HepG2 (cell line): ENCODE data around the gene ITGB7. TPM values are rescaled to one million over a fixed set of nuclear protein-coding genes. Genes with fewer than 3 reads are reported as not detected.
A peak's percentile ranks its signal among the peaks of the same experiment; 100 is the strongest.

Source experiments
- ATF1 ChIP-seq: IDR thresholded peaks from 2 replicates; pipeline ENCODE4 v1.6.1; 2016; ENCODE audit warnings: mild to moderate bottlenecking, control low read depth
- BCL6 ChIP-seq: IDR thresholded peaks from 2 replicates; pipeline ENCODE4 v1.6.1; 2016; ENCODE audit warnings: missing genetic modification reagents, missing compliant biosample characterization
- BCLAF1 ChIP-seq: fragments of 450-650 bp; IDR thresholded peaks from 2 replicates; pipeline ENCODE4 v1.6.1; 2017; ENCODE audit warnings: mild to moderate bottlenecking
- GATA4 ChIP-seq: sonication (generic); IDR thresholded peaks from 2 replicates; pipeline ENCODE4 v1.6.1; 2016; ENCODE audit warnings: antibody characterized with exemption, low read depth, borderline replicate concordance
- HNF4A ChIP-seq: sonication (generic); formaldehyde crosslinking; IDR thresholded peaks from 2 replicates; pipeline ENCODE4 v1.4.0; 2020; ENCODE audit warnings: missing genetic modification reagents
- IKZF1 ChIP-seq: fragments of 450-650 bp; IDR thresholded peaks from 2 replicates; pipeline ENCODE4 v1.7.1; 2016
- MAFF ChIP-seq: IDR thresholded peaks from 2 replicates; pipeline ENCODE4 v1.6.1; 2011; ENCODE audit warnings: low read depth, low read length, improper control_type of control experiment
- MYC ChIP-seq: sonication (generic); formaldehyde crosslinking; IDR thresholded peaks from 2 replicates; pipeline ENCODE4 v1.9.0; 2021; ENCODE audit warnings: missing genetic modification reagents, borderline replicate concordance
- PBX2 ChIP-seq: IDR thresholded peaks from 2 replicates; pipeline ENCODE4 v1.6.1; 2016; ENCODE audit warnings: control low read depth
- POLR2AphosphoS2 ChIP-seq: IDR thresholded peaks from 2 replicates; pipeline ENCODE4 v1.6.1; 2011; ENCODE audit warnings: low read depth, low read length, improper control_type of control experiment
- SMC3 ChIP-seq: IDR thresholded peaks from 2 replicates; pipeline ENCODE4 v1.6.1; 2011; ENCODE audit warnings: low read length, improper control_type of control experiment
- SOX13 ChIP-seq, 3 experiments: fragments of 450-650 bp in 1 of 3; sonication (generic) in 1 of 3; formaldehyde crosslinking in 1 of 3; IDR thresholded peaks in 2 of 3; conservative IDR thresholded peaks in 1 of 3; 2 replicates each; pipeline versions ENCODE4 v1.5.0 to v1.6.1; 2016 to 2020; ENCODE audit warnings: antibody characterized with exemption in 1 of 3, mild to moderate bottlenecking in 1 of 3, missing compliant biosample characterization in 1 of 3, missing genetic modification reagents in 1 of 3, moderate library complexity in 1 of 3
- SRF ChIP-seq: IDR thresholded peaks from 2 replicates; pipeline ENCODE4 v1.6.1; 2011; ENCODE audit warnings: mild to moderate bottlenecking, low read depth, low read length, moderate library complexity
- TAF15 ChIP-seq: fragments of 200-400 bp; formaldehyde crosslinking; IDR thresholded peaks from one replicate; pipeline ENCODE4 v1.6.1; 2018; ENCODE audit warnings: mild to moderate bottlenecking, low read depth, low read length; ENCODE audit not compliant: poor library complexity, severe bottlenecking
- THAP8 ChIP-seq: sonication (generic); formaldehyde crosslinking; IDR thresholded peaks from 2 replicates; pipeline ENCODE4 v1.5.1; 2020; ENCODE audit warnings: missing genetic modification reagents, mild to moderate bottlenecking, borderline replicate concordance
- THYN1 ChIP-seq: sonication (generic); formaldehyde crosslinking; IDR thresholded peaks from 2 replicates; pipeline ENCODE4 v1.8.1; 2023; ENCODE audit warnings: low read depth, mild to moderate bottlenecking, moderate library complexity, missing genetic modification reagents, borderline replicate concordance
- ZBTB7B ChIP-seq: sonication (generic); formaldehyde crosslinking; IDR thresholded peaks from 2 replicates; pipeline ENCODE4 v1.4.0; 2020; ENCODE audit warnings: missing genetic modification reagents
- ZKSCAN5 ChIP-seq: sonication (generic); formaldehyde crosslinking; IDR thresholded peaks from 2 replicates; pipeline ENCODE4 v1.5.1; 2020; ENCODE audit warnings: mild to moderate bottlenecking, missing genetic modification reagents
- ZNF253 ChIP-seq: sonication (generic); formaldehyde crosslinking; IDR thresholded peaks from 2 replicates; pipeline ENCODE4 v1.8.0; 2022; ENCODE audit warnings: mild to moderate bottlenecking, missing genetic modification reagents, borderline replicate concordance
- ZNF317 ChIP-seq: sonication (generic); formaldehyde crosslinking; IDR thresholded peaks from 2 replicates; pipeline ENCODE4 v1.5.0; 2020; ENCODE audit warnings: mild to moderate bottlenecking, missing genetic modification reagents
- ZNF382 ChIP-seq: sonication (generic); formaldehyde crosslinking; IDR thresholded peaks from 2 replicates; pipeline ENCODE4 v1.5.0; 2020; ENCODE audit warnings: missing genetic modification reagents, mild to moderate bottlenecking, borderline replicate concordance
- ZNF543 ChIP-seq: sonication (generic); formaldehyde crosslinking; IDR thresholded peaks from 2 replicates; pipeline ENCODE4 v1.4.0; 2020; ENCODE audit warnings: mild to moderate bottlenecking, missing genetic modification reagents
- ZNF841 ChIP-seq: sonication (generic); formaldehyde crosslinking; IDR thresholded peaks from 2 replicates; pipeline ENCODE4 v1.8.1; 2023; ENCODE audit warnings: missing genetic modification reagents, borderline replicate concordance
- ZNF850 ChIP-seq: sonication (generic); formaldehyde crosslinking; conservative IDR thresholded peaks from 2 replicates; pipeline ENCODE4 v1.9.0; 2021; ENCODE audit warnings: mild to moderate bottlenecking, missing genetic modification reagents
- polyA plus RNA-seq, 8 experiments: library from polyadenylated mRNA; depleted of rRNA in 3 of 8; stranded (reverse) in 7 of 8; unstranded in 1 of 8; fragments of >200 nt; fragmentation: Illumina TruSeq in 4 of 8; extraction: Trizol in 4 of 8; gene quantifications; 2 replicates each; pipeline versions ENCODE4 v1.2.1 to v1.2.3, GENCODE V29; 2011 to 2016; ENCODE audit warnings: low read depth in 4 of 8, missing spikeins in 1 of 8, mixed read lengths in 1 of 8; ENCODE audit not compliant: insufficient read depth in 1 of 8
- total RNA-seq, 5 experiments: library from RNA; depleted of rRNA; stranded (reverse); fragments of >200 nt; fragmentation: Illumina TruSeq; extraction: Trizol; gene quantifications; 2 replicates each; pipeline ENCODE4 v1.2.3, GENCODE V29; 2016; ENCODE audit warnings: low read depth in 1 of 5

Gene ITGB7
- total and polyA plus RNA-seq, 2 of the 13 experiments (the other 11 are each of a cell fraction or from before 2014, with no cell fraction given) = 0.16 to 0.18 TPM

GRCh38 chr12:53180220-53180930, 26.7 kb downstream of the ITGB7 start, which contains the start of the genes CSAD and ZNF740 (continued):
- TF ChIP-seq SOX13 (IDR thresholded peaks at IDR 0.05) (no peak), SOX13 (CRISPR knock-in tag; conservative IDR thresholded peaks at IDR 0.05 in 1 of 2, IDR thresholded peaks at IDR 0.05 in 1 of 2) (peak in 1 of 2 experiments; percentile 43; a peak in 1 of 4 replicates), TAF15 (no peak), GATA4 (no peak; the same call in 1 of the 2 replicates), ZBTB7B (CRISPR knock-in tag) (peak; percentile 7; the same call in 1 of the 2 replicates), IKZF1 (no peak), SMC3 (no peak), BCL6 (CRISPR knock-in tag) (no peak), MAFF (no peak), ZNF841 (CRISPR knock-in tag) (no peak), ATF1 (CRISPR knock-in tag) (no peak), MYC (peak; percentile 63; the same call in 1 of the 2 replicates), BCLAF1 (no peak), ZNF850 (CRISPR knock-in tag) (no peak), ZNF317 (CRISPR knock-in tag) (peak; percentile 49; the same call in 1 of the 2 replicates), ZNF382 (CRISPR knock-in tag) (no peak), THYN1 (no peak), ZNF543 (CRISPR knock-in tag) (peak; percentile 30; the same call in 1 of the 2 replicates), PBX2 (CRISPR knock-in tag) (no peak), SRF (no peak), ZKSCAN5 (no peak), THAP8 (CRISPR knock-in tag) (no peak), HNF4A (CRISPR knock-in tag) (no peak), ZNF253 (CRISPR knock-in tag) (no peak), POLR2AphosphoS2 (no peak)
